ENCODE data around the gene CNTNAP2. TPM values are rescaled to one million over a fixed set of nuclear protein-coding genes. Genes with fewer than 3 reads are reported as not detected.

CNTNAP2 gene
- total RNA-seq, 1 experiment from 2014 or later = 64.5 TPM

GRCh38 chr7:147635288-147635687 is 1518.7 kb downstream of the CNTNAP2 start:
- H3K4me1 Mint-ChIP-seq = peaks cover 13 to 17% of the 10 kb centered on the region in 2 experiments
- H2BK15ac ChIP-seq (ENCODE audit: low read depth, low read length) = no peak overlapping the region
- peaks cover 0 to 14% of the 10 kb centered on the region in 2 experiments; a peak in 4 of 5 replicates for H3K9me3 Mint-ChIP-seq
- H2BK12ac ChIP-seq (ENCODE audit: insufficient read length, low read depth, low read length) = no peak overlapping the region
- H4K8ac ChIP-seq (replicated peaks; ENCODE audit: insufficient read length, low read depth, low read length) = no peak overlapping the region
- H3K4me3 Mint-ChIP-seq = no peak overlapping the region
- H3K23ac ChIP-seq (ENCODE audit: insufficient read length, low read depth, low read length) = no peak overlapping the region
- H3K27ac ChIP-seq (ENCODE audit: insufficient read length, low read depth, low read length) = no peak overlapping the region
- H4K20me1 ChIP-seq (ENCODE audit: control insufficient read depth, insufficient read depth, insufficient read length) = no peaks in the 10 kb centered on the region
- H3K27me3 ChIP-seq (ENCODE audit: insufficient read depth, low read length) = no peaks in the 10 kb centered on the region
- DNase-seq = no peak
- H3K18ac ChIP-seq (ENCODE audit: insufficient read length, low read depth, low read length) = no peak overlapping the region
- H3K4ac ChIP-seq (ENCODE audit: low read depth, low read length) = no peak overlapping the region
- H2AK5ac ChIP-seq (ENCODE audit: insufficient read length, low read length) = no peak overlapping the region
- no peak overlapping the region for H3K14ac ChIP-seq (ENCODE audit: insufficient read depth, low read length)
- H2BK20ac ChIP-seq (ENCODE audit: low read depth, low read length, poor library complexity, severe bottlenecking) = no peak overlapping the region
- H3K56ac ChIP-seq (ENCODE audit: insufficient read length, low read depth, low read length) = no peak overlapping the region
- no peak overlapping the region for H2BK5ac ChIP-seq (ENCODE audit: insufficient read length, low read length)
- no peak overlapping the region for H3K9ac ChIP-seq (ENCODE audit: extremely low read depth, insufficient read length, low read length)
- H3K36me3 Mint-ChIP-seq (ENCODE audit: insufficient read depth in 1 of 3, low read depth in 3 of 3) = peaks cover 0 to 6% (median 0%) of the 10 kb centered on the region in 3 experiments; a peak in 2 of 7 replicates
- no peak overlapping the region for H2BK120ac ChIP-seq (ENCODE audit: low read depth, low read length, poor library complexity, severe bottlenecking)
- H4K5ac ChIP-seq (ENCODE audit: insufficient read length, low read depth, low read length) = no peak overlapping the region
- no peaks in the 10 kb centered on the region for H3K79me1 ChIP-seq (ENCODE audit: insufficient read depth, low read depth, low read length, poor library complexity, severe bottlenecking)
- no peaks in the 10 kb centered on the region for H3K23me2 ChIP-seq (ENCODE audit: insufficient read length, low read depth, low read length, poor library complexity, severe bottlenecking)
- no peak overlapping the region for H3K4me2 ChIP-seq (ENCODE audit: insufficient read depth, insufficient read length, low read length)
- no peaks in the 10 kb centered on the region for H3K79me2 ChIP-seq (ENCODE audit: insufficient read depth, low read length)
- H3K27ac Mint-ChIP-seq = no peak overlapping the region
- no CpG with 5 or more reads among the region's 3 CpGs for WGBS (ENCODE audit: extremely low coverage, insufficient read length, low lambda C conversion rate)
- no peak for TF ChIP-seq CTCF (conservative IDR thresholded peaks at IDR 0.05)
- H4K91ac ChIP-seq (ENCODE audit: insufficient read length, low read depth, low read length) = no peak overlapping the region
- no peaks in the 10 kb centered on the region for H3K9me3 ChIP-seq (ENCODE audit: control insufficient read depth, low read depth, low read length)
- no peak overlapping the region for H3T11ph ChIP-seq (ENCODE audit: low read length)
- peaks cover 2% of the 10 kb centered on the region; the same call in 1 of the 2 replicates for H3K4me1 ChIP-seq (ENCODE audit: insufficient read depth, low read length)
- H3K27me3 Mint-ChIP-seq (ENCODE audit: low read depth) = no peaks in the 10 kb centered on the region; the same call in none of the 2 replicates
- H2AFZ ChIP-seq (ENCODE audit: low read length) = no peak overlapping the region
